GM12873 (cell line): ENCODE measurements around the gene SEMA4D.

Experiments used
- TF ChIP-seq, protein P1 (sequence below): IDR thresholded peaks from 2 replicates; pipeline ENCODE4 v1.5.1; 2012; ENCODE audit warnings: low read depth, mild to moderate bottlenecking, moderate library complexity, low read length, control low read depth; ENCODE audit not compliant: insufficient read depth; ENCODE audit errors: missing control alignments

Gene SEMA4D

DNA sequence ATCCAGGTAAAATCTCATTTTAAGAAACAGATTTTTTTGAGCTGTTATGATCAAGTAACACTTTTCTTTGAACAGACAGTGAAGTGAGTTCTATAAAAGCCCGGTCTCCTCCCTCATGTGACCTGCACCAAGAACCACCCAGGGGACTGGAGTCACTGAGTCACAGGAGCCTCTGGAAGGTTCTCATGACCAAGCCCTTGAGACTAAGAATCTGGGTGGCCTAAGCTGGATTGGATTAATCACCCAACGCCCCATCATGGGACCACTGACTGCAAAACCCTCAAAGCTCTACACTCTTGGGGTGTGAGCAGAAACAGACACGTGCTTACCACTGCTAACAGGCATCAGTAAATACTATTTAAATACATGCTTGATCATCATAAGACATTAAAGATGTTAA, 131.2 kb downstream of the SEMA4D start:
- TF ChIP-seq, protein P1, sequence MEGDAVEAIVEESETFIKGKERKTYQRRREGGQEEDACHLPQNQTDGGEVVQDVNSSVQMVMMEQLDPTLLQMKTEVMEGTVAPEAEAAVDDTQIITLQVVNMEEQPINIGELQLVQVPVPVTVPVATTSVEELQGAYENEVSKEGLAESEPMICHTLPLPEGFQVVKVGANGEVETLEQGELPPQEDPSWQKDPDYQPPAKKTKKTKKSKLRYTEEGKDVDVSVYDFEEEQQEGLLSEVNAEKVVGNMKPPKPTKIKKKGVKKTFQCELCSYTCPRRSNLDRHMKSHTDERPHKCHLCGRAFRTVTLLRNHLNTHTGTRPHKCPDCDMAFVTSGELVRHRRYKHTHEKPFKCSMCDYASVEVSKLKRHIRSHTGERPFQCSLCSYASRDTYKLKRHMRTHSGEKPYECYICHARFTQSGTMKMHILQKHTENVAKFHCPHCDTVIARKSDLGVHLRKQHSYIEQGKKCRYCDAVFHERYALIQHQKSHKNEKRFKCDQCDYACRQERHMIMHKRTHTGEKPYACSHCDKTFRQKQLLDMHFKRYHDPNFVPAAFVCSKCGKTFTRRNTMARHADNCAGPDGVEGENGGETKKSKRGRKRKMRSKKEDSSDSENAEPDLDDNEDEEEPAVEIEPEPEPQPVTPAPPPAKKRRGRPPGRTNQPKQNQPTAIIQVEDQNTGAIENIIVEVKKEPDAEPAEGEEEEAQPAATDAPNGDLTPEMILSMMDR: no peak

DNA sequence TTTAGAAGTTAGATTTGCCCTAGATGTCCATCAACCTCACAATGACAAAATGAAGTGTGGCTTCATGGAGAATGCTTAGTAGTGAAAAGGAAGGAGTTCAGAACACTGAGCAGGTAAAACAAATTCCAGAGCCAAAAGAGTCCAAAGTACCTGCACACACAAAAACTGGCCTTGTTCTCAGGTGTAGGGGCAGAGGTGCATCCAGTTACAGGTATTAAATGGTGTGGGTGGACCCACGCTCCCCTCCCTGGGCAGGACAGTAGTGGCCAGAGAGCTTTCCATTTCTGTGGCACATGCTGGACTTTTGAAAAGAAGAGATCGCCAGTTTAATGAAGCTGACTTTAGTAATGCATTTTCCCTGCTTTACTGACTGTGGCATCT, 132.4 kb downstream of the SEMA4D start:
- TF ChIP-seq, protein P1: no peak

DNA sequence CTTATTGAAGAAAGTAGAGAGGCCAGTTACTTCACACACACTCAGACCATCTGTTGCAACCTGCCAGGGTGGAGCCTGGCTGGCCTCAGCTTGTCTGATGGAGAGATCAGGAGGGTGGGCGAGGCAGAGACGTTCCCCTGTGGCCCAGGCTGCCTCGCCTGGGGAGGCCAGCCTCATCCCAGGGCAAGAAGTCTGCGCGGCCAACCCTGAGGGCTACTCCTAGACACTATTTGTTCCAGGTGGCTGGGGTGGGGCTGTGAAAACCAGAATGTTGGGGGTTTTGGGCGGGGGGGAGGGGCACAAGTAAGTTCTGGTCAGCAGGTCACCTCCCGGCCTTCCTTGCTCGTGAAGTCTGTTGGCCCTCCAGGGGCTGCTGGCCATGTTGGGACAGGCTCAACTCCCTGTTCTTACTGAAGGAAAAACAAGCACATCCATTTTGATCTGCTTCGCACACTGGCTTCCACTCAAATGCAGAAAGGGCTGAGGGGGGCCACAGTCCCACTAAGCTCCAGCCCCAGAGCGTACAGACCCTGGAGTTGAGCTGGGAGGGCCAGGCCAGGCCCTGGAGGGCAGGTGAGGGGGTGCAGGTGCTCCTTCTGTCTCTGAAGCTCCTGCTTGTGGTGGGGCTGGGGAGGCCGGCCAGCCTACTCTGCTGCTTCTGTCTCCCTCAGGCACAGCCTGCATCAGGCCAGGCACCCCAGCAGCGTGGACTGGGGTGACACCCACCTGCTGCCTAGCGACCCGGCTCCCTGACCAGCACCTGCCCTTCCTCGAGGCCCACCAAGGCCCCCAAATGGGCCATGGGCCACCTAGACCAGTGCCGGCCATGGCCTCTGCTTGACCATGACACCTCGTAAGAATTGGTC, 133.0 kb downstream of the SEMA4D start:
- TF ChIP-seq, protein P1: no peak

DNA sequence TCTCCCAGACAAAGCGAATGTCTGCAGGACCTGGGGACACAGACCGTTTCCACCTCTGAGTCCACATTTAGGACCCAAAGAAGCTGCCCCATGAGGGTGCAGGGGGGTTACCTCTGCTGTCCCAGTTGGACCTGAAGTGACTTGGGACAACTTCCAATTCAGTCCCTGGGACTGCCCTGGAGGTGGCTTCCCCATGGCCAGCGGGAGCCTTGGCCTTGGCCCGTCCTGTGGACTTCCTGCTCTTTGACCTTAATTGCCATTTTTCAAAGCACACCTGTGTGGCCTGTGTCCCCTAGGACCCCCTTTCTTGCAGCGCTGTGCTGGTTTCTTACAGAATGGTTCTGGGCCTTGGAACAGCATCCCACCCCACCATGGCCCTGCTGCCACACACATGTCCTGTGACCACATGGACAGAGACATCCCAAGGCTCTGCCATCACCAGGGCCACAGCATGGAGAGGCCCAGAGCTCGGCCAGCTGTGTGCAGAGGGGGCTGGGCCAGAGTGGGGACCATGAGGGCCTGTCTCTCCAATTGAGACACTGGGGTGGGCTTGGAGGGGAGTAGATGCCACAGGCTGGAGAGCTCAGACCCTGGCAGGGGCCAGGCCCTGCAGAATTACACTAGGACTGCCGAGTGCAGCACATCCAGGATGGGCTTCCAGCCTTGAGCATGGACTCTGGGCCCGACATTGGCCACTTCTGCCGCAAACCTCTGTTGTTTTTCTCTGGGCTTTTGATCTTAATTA, 133.8 kb downstream of the SEMA4D start:
- TF ChIP-seq, protein P1: no peak

DNA sequence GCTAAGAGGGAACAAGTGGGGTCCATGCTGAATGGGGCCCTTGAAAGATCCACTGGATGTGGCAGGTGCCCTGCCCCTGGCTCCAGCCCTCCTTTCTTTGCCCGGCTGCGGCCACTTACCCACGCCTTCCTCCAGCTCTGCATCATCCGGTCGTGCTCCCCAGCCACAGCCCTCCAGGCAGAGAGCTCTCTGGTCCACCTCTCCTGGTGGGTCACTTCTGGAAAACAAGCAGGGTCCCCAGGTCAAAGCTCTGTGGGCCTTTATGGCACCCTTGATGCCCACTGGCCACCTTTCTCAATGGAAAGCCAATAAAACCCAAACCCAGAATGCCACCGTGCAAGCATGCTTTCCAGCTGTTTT, 134.6 kb downstream of the SEMA4D start:
- TF ChIP-seq, protein P1: no peak

DNA sequence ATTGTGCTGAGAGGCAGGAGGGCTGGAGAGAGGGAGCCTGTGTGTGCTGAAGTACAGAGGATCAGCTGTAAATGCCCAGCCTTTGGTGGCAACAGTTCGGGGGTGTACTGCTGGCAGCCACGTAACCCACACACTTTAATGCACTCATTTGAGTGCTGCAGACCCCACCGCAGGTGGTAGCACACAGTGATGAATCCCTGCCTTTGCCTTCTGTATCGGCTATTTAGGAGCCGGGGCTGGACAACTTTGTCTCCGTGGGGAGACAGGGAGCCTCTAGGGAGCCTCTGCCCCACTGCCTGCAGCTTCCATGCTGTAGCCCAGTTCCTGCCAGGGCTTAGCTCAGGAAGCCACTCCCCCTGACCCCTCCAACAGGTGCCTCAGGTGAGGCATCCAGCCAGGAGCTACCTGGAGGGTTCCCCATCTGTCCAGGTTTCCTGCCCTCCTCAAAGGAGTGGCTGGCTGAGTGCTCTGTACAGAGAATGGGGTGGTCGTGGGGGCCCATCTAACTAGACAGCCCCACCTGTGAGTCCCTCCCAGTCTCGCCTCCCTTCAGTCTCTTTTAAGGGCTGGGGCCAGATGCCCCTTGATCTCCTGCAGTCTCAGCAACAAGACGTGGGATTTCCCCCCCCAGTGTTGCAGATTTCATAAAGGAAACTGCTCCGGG, 135.1 kb downstream of the SEMA4D start:
- TF ChIP-seq, protein P1: no peak
